GM21526 (cell line): ENCODE data around the gene S100A9.
"Not testable (repeated sequence)": the region's sequence is repeated elsewhere in the genome, so short reads cannot be mapped to it uniquely, and the experiment has no call there.

Experiments
- ATAC-seq: cut with Tn5 transposase; IDR thresholded peaks from one replicate; pipeline ENCODE4 v1.9.1; 2021; ENCODE audit warnings: moderate library complexity; ENCODE audit not compliant: unreplicated experiment, low FRiP score

S100A9 gene

DNA sequence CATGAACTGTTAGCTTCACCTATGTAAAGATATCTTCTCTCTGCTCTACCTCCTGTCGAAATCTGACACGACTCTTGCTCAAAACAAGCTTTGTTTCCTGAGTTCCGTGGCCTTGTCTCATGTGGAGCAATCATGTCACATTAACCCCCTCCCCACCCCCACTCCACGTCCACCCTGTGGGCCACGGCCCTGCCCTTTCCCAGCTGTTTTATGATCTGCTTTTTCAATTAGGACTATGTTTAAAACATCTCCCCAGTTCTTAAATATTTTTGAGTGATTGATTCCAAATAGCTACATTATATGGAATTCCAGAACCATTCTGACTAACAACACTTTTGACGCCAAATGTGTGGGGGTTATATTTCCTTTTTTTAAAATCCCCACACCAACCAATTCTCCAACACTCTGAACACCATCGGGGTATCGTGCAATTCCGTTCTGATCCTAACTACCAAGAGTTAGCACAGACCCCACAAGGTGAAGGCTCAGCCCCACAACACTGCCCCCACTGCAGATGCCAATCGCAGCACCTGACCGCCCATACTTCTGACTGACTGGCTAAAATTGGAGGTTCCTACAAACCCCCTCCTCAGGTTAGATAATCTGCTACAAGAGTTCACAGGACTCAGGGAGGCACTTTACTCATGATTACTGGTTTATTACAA, 45.9 kb downstream of the S100A9 start:
- ATAC-seq = no peak

DNA sequence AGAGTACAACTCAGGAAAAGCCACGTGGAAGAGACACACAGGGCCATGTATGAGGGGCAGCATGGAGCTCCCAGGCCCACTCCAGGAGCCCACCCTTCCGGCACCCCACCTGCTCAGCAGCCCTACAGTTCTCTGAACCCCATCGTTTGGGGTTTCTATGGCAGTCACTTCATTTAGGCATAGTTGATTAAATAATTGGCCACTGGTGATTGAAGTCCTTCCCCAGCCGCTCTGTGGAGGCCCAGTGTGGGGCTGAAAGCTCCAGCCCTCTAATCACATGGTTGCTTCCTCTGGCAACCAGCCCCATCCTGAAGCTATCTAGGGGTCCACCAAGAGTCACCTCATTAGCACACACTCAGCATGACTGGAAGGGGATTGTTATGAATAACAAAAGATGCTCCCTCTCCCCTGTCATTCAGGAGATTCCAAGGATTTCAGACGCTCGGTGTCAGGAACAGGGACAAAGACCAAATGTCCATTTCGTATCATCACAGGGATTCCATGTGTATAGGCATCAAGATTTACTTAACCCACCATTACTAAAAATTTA, 46.5 kb downstream of the S100A9 start:
- no peak for ATAC-seq

- ATAC-seq = no peak
These were observed 47.1 kb downstream of the S100A9 start for GRCh38 chr1:153404768-153405167.

DNA sequence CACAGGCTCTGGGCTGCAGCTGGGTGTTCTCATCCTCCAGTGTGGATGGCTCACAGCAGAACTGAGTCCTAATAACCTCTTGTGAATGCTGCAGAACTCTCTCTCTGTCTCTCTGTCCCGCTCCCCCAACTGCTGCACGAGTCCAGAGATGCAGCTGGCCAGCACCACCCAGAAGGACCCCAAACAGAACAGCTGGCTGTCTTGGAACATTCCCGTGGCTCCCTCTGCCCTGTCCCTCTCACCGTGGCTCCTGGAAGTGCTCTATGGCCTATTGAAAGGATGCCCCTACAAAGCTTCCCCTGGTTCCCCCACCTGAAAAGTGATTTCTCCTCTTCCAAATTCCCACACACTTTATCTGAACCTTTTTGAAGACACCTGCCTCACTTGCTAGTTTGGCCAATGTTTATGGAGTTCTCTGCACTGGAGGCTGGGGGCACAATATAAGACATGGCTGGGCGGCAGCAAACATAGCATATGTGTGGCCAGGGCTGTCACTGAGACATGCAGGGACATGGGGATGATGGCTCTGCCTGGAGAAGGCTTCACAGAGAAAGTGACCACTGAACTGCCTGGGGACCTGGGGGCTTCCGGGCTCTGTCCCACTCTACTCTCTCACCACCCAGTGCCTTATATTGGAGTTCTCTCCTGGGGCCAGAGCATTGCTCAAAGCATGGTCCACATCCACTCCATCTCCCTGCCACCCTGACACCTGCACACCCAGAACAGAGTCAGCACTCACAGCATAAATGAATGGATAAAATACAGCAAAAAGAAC, 48.4 kb downstream of the S100A9 start:
- ATAC-seq = not testable (repeated sequence)

GRCh38 chr1:153407274-153407673, 49.6 kb downstream of the S100A9 start:
- not testable (repeated sequence) for ATAC-seq
